Anterior cingulate cortex (tissue), 58 donors: ENCODE results near the gene SPIB.

ENCODE experiments used
- DNase-seq, 58 donors: peaks; one replicate each; lab custom pipeline; 2025; lab: John Stamatoyannopoulos, UW

The SPIB gene

GRCh38 chr19:50418176-50419021, at the start of gene SPIB:
Gene SPIB, plus strand, starts transcription at chr19:50418938. Its CDS starts 25 bp downstream, at chr19:50418963.
- no peak for DNase-seq

GRCh38 chr19:50371914-50372475, 46.7 kb upstream of the SPIB start:
- no peak for DNase-seq

GRCh38 chr19:50376166-50377050, 42.3 kb upstream of the SPIB start, which contains the start of gene NR1H2:
Gene NR1H2, plus strand, starts transcription at chr19:50376457. Its CDS starts 1,149 bp downstream, at chr19:50377606.
- DNase-seq, result peak; percentile 49 to 98 (median 93)

- peak in 1 of 58 donors; percentile 11 for DNase-seq
Measured at GRCh38 chr19:50377051-50377461, 41.7 kb upstream of the SPIB start.

DNA sequence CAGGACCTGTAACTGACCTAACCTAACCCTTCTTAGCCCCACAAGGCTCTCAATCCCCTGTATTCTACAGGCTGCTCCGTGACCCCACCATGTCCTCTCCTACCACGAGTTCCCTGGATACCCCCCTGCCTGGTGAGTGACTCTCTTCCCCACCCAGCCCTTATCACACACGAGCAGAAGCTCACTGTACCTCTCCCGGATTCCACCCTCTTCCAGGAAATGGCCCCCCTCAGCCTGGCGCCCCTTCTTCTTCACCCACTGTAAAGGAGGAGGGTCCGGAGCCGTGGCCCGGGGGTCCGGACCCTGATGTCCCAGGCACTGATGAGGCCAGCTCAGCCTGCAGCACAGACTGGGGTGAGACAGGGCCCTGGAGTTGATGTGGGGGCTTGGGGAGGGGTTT, 41.2 kb upstream of the SPIB start:
- DNase-seq, result no peak

- DNase-seq, result no peak
Measured at GRCh38 chr19:50378169-50378862, 40.4 kb upstream of the SPIB start.

DNA sequence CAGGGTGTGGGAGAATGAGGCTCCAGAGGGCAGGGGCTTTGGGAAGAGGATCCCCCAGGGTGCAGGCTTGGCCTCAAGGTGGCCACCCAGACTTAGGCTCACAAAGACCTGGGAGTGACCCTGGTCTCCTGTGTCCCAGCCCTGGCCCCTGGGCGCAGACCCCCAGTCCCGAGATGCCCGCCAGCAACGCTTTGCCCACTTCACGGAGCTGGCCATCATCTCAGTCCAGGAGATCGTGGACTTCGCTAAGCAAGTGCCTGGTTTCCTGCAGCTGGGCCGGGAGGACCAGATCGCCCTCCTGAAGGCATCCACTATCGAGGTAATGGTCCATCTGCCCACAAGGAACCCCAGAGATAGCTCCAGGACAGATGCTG, 39.9 kb upstream of the SPIB start:
- DNase-seq, result no peak

- DNase-seq, result no peak
Measured at GRCh38 chr19:50379602-50380001, 39.1 kb upstream of the SPIB start.

DNA sequence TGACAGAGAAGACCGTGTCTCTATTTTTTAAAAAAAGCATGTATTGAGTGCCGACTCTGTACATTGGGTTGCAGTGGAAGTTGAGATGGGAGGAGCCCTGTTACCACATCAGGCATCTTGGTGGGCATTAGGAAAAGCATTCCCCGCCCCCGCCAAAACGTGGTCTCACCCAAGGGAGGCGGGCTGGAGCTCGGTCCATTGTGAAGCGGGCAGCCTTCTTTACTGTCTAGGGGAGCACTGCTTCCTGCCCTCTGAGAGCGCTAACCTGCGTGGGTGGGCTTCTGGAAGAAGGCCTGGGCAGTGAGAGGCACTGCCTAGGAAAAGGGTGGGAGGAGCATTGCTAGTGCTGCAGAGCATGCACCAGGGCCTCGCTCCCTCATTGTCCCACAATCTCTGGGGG, 38.6 kb upstream of the SPIB start:
- DNase-seq, result no peak

DNA sequence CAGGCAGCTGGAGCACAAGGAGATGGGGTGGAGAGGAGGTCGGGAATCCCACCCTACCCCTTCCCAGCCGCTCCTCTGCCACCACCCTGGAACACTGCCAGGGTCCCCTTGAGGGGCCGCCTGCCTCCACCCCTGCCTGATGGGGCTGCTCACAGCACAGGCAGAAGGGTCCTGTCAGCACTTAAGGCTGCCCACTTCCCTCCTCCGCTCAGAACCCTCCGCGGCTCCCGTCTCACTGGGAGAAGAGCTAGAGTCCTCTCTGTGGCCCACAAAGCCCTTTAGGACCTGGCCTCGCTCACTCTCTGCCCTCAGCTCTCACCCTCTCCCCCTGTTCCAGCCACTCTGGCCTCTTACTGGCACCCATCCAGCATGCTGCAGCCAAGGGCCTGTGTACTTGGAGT, 38.0 kb upstream of the SPIB start:
- DNase-seq, result peak in 3 of 58 donors; percentile 8 to 14 (median 12)

GRCh38 chr19:50381881-50382729, 36.6 kb upstream of the SPIB start:
- DNase-seq, result no peak

GRCh38 chr19:50383001-50383851, 35.5 kb upstream of the SPIB start:
- peak in 3 of 58 donors; percentile 20 to 49 (median 27) for DNase-seq

DNA sequence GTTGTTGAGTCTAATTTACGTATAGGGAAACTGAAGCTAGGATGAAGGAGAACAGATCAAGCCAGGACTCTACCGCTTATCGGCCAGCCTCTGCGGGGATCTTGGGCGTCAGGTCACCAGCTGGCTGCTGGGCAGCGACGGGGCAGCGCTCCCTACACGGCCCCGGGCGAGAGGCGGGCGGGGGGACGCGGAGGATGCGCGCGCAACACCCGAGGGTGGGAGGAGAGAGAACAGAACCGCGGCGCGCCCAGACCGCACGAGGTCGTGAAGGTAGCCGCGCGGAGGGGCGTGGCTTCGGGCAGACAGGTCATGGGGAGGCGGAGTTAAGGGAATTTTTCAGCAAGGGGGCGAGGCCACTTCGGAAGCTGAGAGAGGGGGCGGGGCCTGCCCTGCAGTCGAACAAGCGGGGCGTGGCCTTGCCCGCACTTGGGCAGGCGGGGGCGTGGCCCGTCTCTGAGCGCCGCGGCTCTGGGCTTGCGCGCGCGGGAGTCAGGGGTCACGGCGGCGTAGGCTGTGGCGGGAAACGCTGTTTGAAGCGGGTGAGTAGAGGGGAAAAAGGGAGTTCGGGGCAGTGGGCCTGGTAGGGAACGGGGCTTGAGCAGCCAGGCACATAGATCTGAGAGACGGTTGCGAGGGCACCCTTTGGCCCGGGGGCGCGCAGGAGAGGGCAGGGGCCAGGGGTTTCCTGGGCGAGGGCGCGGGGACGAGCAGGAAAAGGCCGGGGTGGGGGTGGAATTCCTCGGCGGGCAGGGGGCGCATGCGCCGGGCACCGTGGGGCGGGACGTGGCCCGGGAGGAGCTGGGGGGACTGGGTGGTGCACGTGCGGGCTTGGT, 34.7 kb upstream of the SPIB start, which contains the start of gene POLD1:
Gene POLD1 (plus strand): TSS at position 496 of the 833 bp plus-strand sequence. CDS start 14,505 bp downstream, outside the sequence.
- DNase-seq, result peak; percentile 41 to 96 (median 90)

GRCh38 chr19:50384685-50385535, 33.8 kb upstream of the SPIB start:
- DNase-seq, result no peak

- DNase-seq, result peak in 13 of 58 donors; percentile 8 to 50 (median 32)
Measured at GRCh38 chr19:50387176-50387867, 31.4 kb upstream of the SPIB start.

- DNase-seq, result peak in 24 of 58 donors; percentile 7 to 68 (median 31)
Measured at GRCh38 chr19:50387868-50388245, 30.9 kb upstream of the SPIB start.
